SK-N-SH (cell line): Measurements from ENCODE around the gene SLC23A1. TPM values are rescaled to one million over a fixed set of nuclear protein-coding genes. Genes with fewer than 3 reads are reported as not detected.

Source experiments
- CTCF ChIA-PET: fragments of 300-600, 350-600 bp; formaldehyde crosslinking; extraction: SDS; loops from one replicate; lab custom pipeline; 2021; lab: Yijun Ruan, JAX
- POLR2A ChIA-PET: fragments of 350-600 bp; sonication (Branson Sonifier 250); formaldehyde crosslinking; extraction: SDS; loops from one replicate; lab custom pipeline; 2020; ENCODE audit warnings: antibody characterized with exemption, inconsistent platforms; lab: Yijun Ruan, JAX
- DNase-seq: peaks from one replicate; pipeline ENCODE4 v3.0.0; 2012
- H2AFZ ChIP-seq: fragments of 200-600 bp; sonication (generic); 2 replicates; pipeline ENCODE4 v1.8.1; 2016; ENCODE audit warnings: antibody characterized with exemption, mild to moderate bottlenecking, low read depth
- H3F3A ChIP-seq: fragments of 200-600 bp; sonication (generic); replicated peaks from 2 replicates; pipeline ENCODE3; 2016; ENCODE audit warnings: antibody characterized with exemption, mild to moderate bottlenecking; ENCODE audit not compliant: insufficient read depth
- H3K27ac ChIP-seq, 2 experiments: fragments of 200-500 bp in 1 of 2; fragments of 200-600 bp in 1 of 2; sonication (Bioruptor generic) in 1 of 2; sonication (generic), shearing (Covaris generic) in 1 of 2; 2 replicates each; pipeline versions ENCODE4 v1.5.1 to v1.6.1; 2014 to 2016; ENCODE audit warnings: low read depth in 2 of 2, inconsistent platforms in 1 of 2, low read length in 1 of 2, mild to moderate bottlenecking in 1 of 2, mixed read lengths in 1 of 2
- H3K27me3 ChIP-seq: fragments of 200-600 bp; sonication (generic), shearing (Covaris generic); 2 replicates; pipeline ENCODE4 v1.6.1; 2016; ENCODE audit warnings: mixed run types; ENCODE audit not compliant: insufficient read depth
- H3K36me3 ChIP-seq, 2 experiments: fragments of 200-500 bp in 1 of 2; fragments of 200-600 bp in 1 of 2; sonication (Bioruptor generic) in 1 of 2; sonication (generic) in 1 of 2; replicated peaks in 1 of 2; 2 replicates each; pipeline versions ENCODE3 to v1.5.1; 2014 to 2016; ENCODE audit warnings: low read length in 1 of 2, mild to moderate bottlenecking in 1 of 2; ENCODE audit not compliant: insufficient read depth in 2 of 2, control insufficient read depth in 1 of 2
- H3K4me1 ChIP-seq, 2 experiments: fragments of 200-500 bp in 1 of 2; fragments of 200-600 bp in 1 of 2; sonication (Bioruptor generic) in 1 of 2; sonication (generic), shearing (Covaris generic) in 1 of 2; 2 replicates each; pipeline versions ENCODE4 v1.5.1 to v1.6.1; 2014 to 2016; ENCODE audit warnings: low read depth in 1 of 2, low read length in 1 of 2, mixed run types in 1 of 2; ENCODE audit not compliant: insufficient read depth in 2 of 2, control insufficient read depth in 1 of 2
- H3K4me2 ChIP-seq: fragments of 200-600 bp; sonication (generic), shearing (Covaris generic); 2 replicates; pipeline ENCODE4 v1.6.1; 2017; ENCODE audit warnings: mixed run types
- H3K4me3 ChIP-seq, 2 experiments: fragments of 200-500 bp in 1 of 2; fragments of 200-600 bp in 1 of 2; sonication (Bioruptor generic) in 1 of 2; sonication (generic), shearing (Covaris generic) in 1 of 2; 2 replicates each; pipeline versions ENCODE4 v1.5.1 to v1.8.1; 2014 to 2016; ENCODE audit warnings: low read depth in 2 of 2, inconsistent platforms in 1 of 2, low read length in 1 of 2, mild to moderate bottlenecking in 1 of 2, mixed read lengths in 1 of 2, moderate library complexity in 1 of 2
- H3K79me2 ChIP-seq: fragments of 200-600 bp; sonication (generic); 2 replicates; pipeline ENCODE4 v1.8.1; 2017; ENCODE audit warnings: mild to moderate bottlenecking; ENCODE audit not compliant: insufficient read depth
- H3K9ac ChIP-seq: fragments of 200-600 bp; sonication (generic); 2 replicates; pipeline ENCODE4 v1.6.1; 2017; ENCODE audit warnings: mixed run types
- H3K9me2 ChIP-seq: fragments of 200-600 bp; sonication (generic); 2 replicates; pipeline ENCODE4 v1.6.1; 2017; ENCODE audit warnings: mixed run types
- H3K9me3 ChIP-seq: fragments of 200-600 bp; sonication (generic); 2 replicates; pipeline ENCODE4 v1.6.1; 2017; ENCODE audit warnings: mixed run types, mild to moderate bottlenecking, moderate library complexity
- H4K20me1 ChIP-seq: fragments of 200-600 bp; sonication (generic); 2 replicates; pipeline ENCODE4 v1.6.1; 2017; ENCODE audit warnings: mild to moderate bottlenecking, mixed run types; ENCODE audit not compliant: insufficient read depth
- CHD2 ChIP-seq: fragments of 150-350 bp; IDR thresholded peaks from 2 replicates; pipeline ENCODE4 v1.6.1; 2018; ENCODE audit warnings: low read length; ENCODE audit not compliant: partially characterized antibody
- ELF1 ChIP-seq: IDR thresholded peaks from 2 replicates; pipeline ENCODE4 v1.4.0; 2012
- EP300 ChIP-seq, 2 experiments: IDR thresholded peaks; 2 replicates each; pipeline versions ENCODE4 v1.4.0 to v1.6.1; 2012; ENCODE audit warnings: borderline replicate concordance in 1 of 2, low read depth in 1 of 2, low read length in 1 of 2
- FOXJ3 ChIP-seq: sonication (generic); formaldehyde crosslinking; IDR thresholded peaks from 2 replicates; pipeline ENCODE4 v1.5.1; 2020; ENCODE audit warnings: mild to moderate bottlenecking, missing genetic modification reagents
- GATA2 ChIP-seq: sonication (generic); formaldehyde crosslinking; IDR thresholded peaks from 2 replicates; pipeline ENCODE4 v1.5.0; 2020; ENCODE audit warnings: mild to moderate bottlenecking, missing genetic modification reagents
- MXI1 ChIP-seq: IDR thresholded peaks from 2 replicates; pipeline ENCODE4 v1.6.1; 2012; ENCODE audit warnings: mild to moderate bottlenecking, low read depth, low read length, improper control_type of control experiment
- NFIC ChIP-seq: IDR thresholded peaks from 2 replicates; pipeline ENCODE4 v1.4.0; 2012; ENCODE audit warnings: borderline replicate concordance
- NRF1 ChIP-seq: IDR thresholded peaks from 2 replicates; pipeline ENCODE4 v1.6.1; 2012; ENCODE audit warnings: low read depth, mild to moderate bottlenecking, low read length
- POLR2AphosphoS5 ChIP-seq: IDR thresholded peaks from 2 replicates; pipeline ENCODE4 v1.6.1; 2012; ENCODE audit warnings: low read depth, low read length
- RAD21 ChIP-seq: IDR thresholded peaks from 2 replicates; pipeline ENCODE4 v1.6.1; 2012; ENCODE audit warnings: mild to moderate bottlenecking, low read length
- RCOR1 ChIP-seq: fragments of 150-350 bp; IDR thresholded peaks from 2 replicates; pipeline ENCODE4 v1.6.1; 2017; ENCODE audit warnings: antibody characterized with exemption, low read length
- RFX5 ChIP-seq: IDR thresholded peaks from 2 replicates; pipeline ENCODE4 v1.6.1; 2012; ENCODE audit warnings: mild to moderate bottlenecking, improper control_type of control experiment, low read length
- RXRA ChIP-seq: IDR thresholded peaks from 2 replicates; pipeline ENCODE4 v1.4.0; 2012; ENCODE audit warnings: low read depth, mild to moderate bottlenecking, borderline replicate concordance
- SIN3A ChIP-seq: IDR thresholded peaks from 2 replicates; pipeline ENCODE4 v1.6.1; 2012; ENCODE audit warnings: low read depth, mild to moderate bottlenecking, low read length, moderate library complexity, borderline replicate concordance
- TAF1 ChIP-seq: IDR thresholded peaks from 2 replicates; pipeline ENCODE4 v1.6.1; 2012; ENCODE audit warnings: low read depth, mild to moderate bottlenecking, low read length, moderate library complexity, borderline replicate concordance
- TEAD4 ChIP-seq: IDR thresholded peaks from 2 replicates; pipeline ENCODE4 v1.4.0; 2012; ENCODE audit warnings: mild to moderate bottlenecking, borderline replicate concordance; ENCODE audit not compliant: insufficient read depth
- WGBS: methylation state at CpG from one replicate; pipeline ENCODE4 v1.1.6; 2017; ENCODE audit warnings: low lambda C conversion rate; 5-methylcytosine and 5-hydroxymethylcytosine counted together
- polyA plus RNA-seq, 3 experiments: library from polyadenylated mRNA; depleted of rRNA; stranded (reverse); fragments of >200 nt; gene quantifications; 2 replicates each; pipeline ENCODE4 v1.2.3, GENCODE V29; 2012
- TF ChIP-seq, protein P1 (sequence below): IDR thresholded peaks from 2 replicates; pipeline ENCODE4 v1.4.0; 2012; ENCODE audit warnings: low read depth, borderline replicate concordance
- TF ChIP-seq, protein P2 (sequence below): IDR thresholded peaks from 2 replicates; pipeline ENCODE4 v1.6.1; 2012; ENCODE audit warnings: mild to moderate bottlenecking, low read depth, low read length, moderate library complexity
- TF ChIP-seq, protein P3 (sequence below): IDR thresholded peaks from 2 replicates; pipeline ENCODE4; 2012
- TF ChIP-seq, protein P4 (sequence below): fragments of 150-350 bp; IDR thresholded peaks from 2 replicates; pipeline ENCODE4 v1.6.1; 2017; ENCODE audit warnings: antibody characterized with exemption, low read length, low read depth, borderline replicate concordance

Gene SLC23A1
- polyA plus RNA-seq, 1 of the 3 experiments (the other 2 are of a cell fraction) = not detected

DNA sequence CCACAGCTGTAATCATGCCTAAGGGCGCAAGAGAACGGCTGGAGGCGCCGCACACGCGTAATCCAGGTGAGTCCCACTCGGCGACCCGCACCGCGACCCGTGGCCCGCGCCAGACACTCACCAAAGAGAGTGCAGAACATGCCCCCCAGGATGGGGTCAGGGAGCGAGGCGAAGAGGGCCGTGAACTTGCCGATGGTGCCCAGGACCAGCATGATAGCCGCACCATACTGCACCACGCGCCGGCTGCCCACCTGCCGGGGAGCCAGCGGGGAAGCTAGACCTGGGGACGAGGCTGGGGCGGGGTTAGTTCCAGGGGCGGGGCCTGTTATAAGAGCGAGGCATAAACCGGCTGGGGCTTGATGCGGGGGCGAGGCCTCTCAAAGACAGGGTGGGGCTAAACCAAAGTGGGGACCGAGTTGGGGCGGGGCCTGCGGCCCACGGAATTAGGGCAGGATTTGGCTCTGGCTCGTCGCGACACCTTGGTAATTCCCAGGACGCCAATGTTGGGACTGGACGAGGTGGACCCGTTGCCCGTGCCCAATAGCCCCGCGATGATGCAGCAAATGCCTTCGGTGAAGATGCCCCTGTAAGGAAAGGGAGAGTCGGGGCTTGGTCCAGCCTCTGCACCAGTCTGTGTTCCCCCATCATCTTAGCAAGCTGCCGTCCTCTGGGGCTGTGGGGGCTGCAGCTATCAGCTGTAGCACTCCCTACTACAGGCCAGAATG lies 4.8 kb downstream of the SLC23A1 start:
- no peak overlapping the region for H2AFZ ChIP-seq
- H3K27ac ChIP-seq = no peak overlapping the region
- peaks cover 8 to 15% of the 10 kb centered on the region in 2 experiments; a peak in 2 of 4 replicates for H3K4me1 ChIP-seq
- 93% methylated on average over 36 of the region's 47 CpGs for WGBS
- peaks cover 7% of the 10 kb centered on the region; the same call in 1 of the 2 replicates for H4K20me1 ChIP-seq
- H3K4me3 ChIP-seq = no peak overlapping the region
- DNase-seq = no peak
- TF ChIP-seq RCOR1 = no peak
- no peak for TF ChIP-seq CHD2
- TF ChIP-seq, protein P1, sequence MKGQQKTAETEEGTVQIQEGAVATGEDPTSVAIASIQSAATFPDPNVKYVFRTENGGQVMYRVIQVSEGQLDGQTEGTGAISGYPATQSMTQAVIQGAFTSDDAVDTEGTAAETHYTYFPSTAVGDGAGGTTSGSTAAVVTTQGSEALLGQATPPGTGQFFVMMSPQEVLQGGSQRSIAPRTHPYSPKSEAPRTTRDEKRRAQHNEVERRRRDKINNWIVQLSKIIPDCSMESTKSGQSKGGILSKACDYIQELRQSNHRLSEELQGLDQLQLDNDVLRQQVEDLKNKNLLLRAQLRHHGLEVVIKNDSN = no peak
- TF ChIP-seq TAF1 = no peak
- no peak for TF ChIP-seq SIN3A
- no peak for TF ChIP-seq RFX5
- TF ChIP-seq NFIC = no peak
- TF ChIP-seq RAD21 = no peak
- no peak for TF ChIP-seq NRF1
- TF ChIP-seq, protein P2, sequence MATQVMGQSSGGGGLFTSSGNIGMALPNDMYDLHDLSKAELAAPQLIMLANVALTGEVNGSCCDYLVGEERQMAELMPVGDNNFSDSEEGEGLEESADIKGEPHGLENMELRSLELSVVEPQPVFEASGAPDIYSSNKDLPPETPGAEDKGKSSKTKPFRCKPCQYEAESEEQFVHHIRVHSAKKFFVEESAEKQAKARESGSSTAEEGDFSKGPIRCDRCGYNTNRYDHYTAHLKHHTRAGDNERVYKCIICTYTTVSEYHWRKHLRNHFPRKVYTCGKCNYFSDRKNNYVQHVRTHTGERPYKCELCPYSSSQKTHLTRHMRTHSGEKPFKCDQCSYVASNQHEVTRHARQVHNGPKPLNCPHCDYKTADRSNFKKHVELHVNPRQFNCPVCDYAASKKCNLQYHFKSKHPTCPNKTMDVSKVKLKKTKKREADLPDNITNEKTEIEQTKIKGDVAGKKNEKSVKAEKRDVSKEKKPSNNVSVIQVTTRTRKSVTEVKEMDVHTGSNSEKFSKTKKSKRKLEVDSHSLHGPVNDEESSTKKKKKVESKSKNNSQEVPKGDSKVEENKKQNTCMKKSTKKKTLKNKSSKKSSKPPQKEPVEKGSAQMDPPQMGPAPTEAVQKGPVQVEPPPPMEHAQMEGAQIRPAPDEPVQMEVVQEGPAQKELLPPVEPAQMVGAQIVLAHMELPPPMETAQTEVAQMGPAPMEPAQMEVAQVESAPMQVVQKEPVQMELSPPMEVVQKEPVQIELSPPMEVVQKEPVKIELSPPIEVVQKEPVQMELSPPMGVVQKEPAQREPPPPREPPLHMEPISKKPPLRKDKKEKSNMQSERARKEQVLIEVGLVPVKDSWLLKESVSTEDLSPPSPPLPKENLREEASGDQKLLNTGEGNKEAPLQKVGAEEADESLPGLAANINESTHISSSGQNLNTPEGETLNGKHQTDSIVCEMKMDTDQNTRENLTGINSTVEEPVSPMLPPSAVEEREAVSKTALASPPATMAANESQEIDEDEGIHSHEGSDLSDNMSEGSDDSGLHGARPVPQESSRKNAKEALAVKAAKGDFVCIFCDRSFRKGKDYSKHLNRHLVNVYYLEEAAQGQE = no peak
- no peak for TF ChIP-seq MXI1
- TF ChIP-seq, protein P3, sequence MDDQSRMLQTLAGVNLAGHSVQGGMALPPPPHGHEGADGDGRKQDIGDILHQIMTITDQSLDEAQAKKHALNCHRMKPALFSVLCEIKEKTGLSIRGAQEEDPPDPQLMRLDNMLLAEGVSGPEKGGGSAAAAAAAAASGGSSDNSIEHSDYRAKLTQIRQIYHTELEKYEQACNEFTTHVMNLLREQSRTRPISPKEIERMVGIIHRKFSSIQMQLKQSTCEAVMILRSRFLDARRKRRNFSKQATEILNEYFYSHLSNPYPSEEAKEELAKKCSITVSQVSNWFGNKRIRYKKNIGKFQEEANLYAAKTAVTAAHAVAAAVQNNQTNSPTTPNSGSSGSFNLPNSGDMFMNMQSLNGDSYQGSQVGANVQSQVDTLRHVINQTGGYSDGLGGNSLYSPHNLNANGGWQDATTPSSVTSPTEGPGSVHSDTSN = no peak
- TF ChIP-seq EP300 (IDR thresholded peaks at IDR 0.05; ENCODE audit: borderline replicate concordance in 1 of 2, low read depth in 1 of 2, low read length in 1 of 2) = no peak
- no peak for TF ChIP-seq FOXJ3 (CRISPR knock-in tag)
- TF ChIP-seq RXRA = no peak
- TF ChIP-seq ELF1 = no peak
- TF ChIP-seq TEAD4 = no peak
- TF ChIP-seq POLR2AphosphoS5 = no peak
- TF ChIP-seq GATA2 (CRISPR knock-in tag) = no peak
- TF ChIP-seq, protein P4, sequence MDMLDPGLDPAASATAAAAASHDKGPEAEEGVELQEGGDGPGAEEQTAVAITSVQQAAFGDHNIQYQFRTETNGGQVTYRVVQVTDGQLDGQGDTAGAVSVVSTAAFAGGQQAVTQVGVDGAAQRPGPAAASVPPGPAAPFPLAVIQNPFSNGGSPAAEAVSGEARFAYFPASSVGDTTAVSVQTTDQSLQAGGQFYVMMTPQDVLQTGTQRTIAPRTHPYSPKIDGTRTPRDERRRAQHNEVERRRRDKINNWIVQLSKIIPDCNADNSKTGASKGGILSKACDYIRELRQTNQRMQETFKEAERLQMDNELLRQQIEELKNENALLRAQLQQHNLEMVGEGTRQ = no peak
- H3F3A ChIP-seq = peaks cover 5% of the 10 kb centered on the region
- no peaks in the 10 kb centered on the region for H3K27me3 ChIP-seq
- no peaks in the 10 kb centered on the region for H3K9me2 ChIP-seq
- no peaks in the 10 kb centered on the region for H3K9me3 ChIP-seq
- H3K36me3 ChIP-seq = no peaks in the 10 kb centered on the region
- ChIA-PET CTCF (interaction anchor here (1.3 kb wide), 2 partner anchors 14 to 15 kb away, joined by 3 to 4 read pairs; no protein-coding TSS in a partner anchor), POLR2A (interaction anchor here (0.6 kb wide), 1 partner anchor 15 kb away, joined by 3 read pairs; no protein-coding TSS in a partner anchor)
- no peak overlapping the region for H3K4me2 ChIP-seq
- H3K79me2 ChIP-seq = no peaks in the 10 kb centered on the region
- H3K9ac ChIP-seq = no peak overlapping the region
